Prostate gland (tissue), 2 donors: ENCODE measurements around the gene SEPTIN5. TPM values are rescaled to one million over a fixed set of nuclear protein-coding genes. Genes with fewer than 3 reads are reported as not detected.
A peak's percentile ranks its signal among the peaks of the same experiment; 100 is the strongest.

Experiments used
- DNase-seq: peaks from one replicate; pipeline ENCODE4 v3.0.0-alpha.2; 2019; ENCODE audit warnings: low spot score
- H3K27ac ChIP-seq, 2 donors: fragments of 200-600 bp; sonication (generic); 2 replicates each; pipeline ENCODE4 v1.5.1; 2017 to 2019
- H3K27me3 ChIP-seq: fragments of 200-600 bp; sonication (generic); replicated peaks from 2 replicates; pipeline ENCODE4 v1.5.1; 2019; ENCODE audit not compliant: insufficient read depth
- H3K36me3 ChIP-seq, 2 donors: fragments of 200-600 bp; sonication (generic); 1 replicate in 1 of 2; 2 replicates in 1 of 2; pipeline versions ENCODE4 v1.5.1 to v1.8.1; 2017 to 2019
- H3K4me1 ChIP-seq: fragments of 200-600 bp; sonication (generic); replicated peaks from 2 replicates; pipeline ENCODE4 v1.5.1; 2019
- H3K4me3 ChIP-seq, 2 donors: fragments of 200-600 bp; sonication (generic); 2 replicates each; pipeline ENCODE4 v1.5.1; 2017 to 2019
- H3K9me3 ChIP-seq: fragments of 200-600 bp; sonication (generic); 2 replicates; pipeline ENCODE4 v1.5.1; 2017
- CTCF ChIP-seq, 4 experiments: fragments of 200-600 bp in 2 of 4; fragments of 450-650 bp in 2 of 4; sonication (generic) in 2 of 4; IDR thresholded peaks; 1 replicate in 3 of 4; 2 replicates in 1 of 4; pipeline ENCODE4 v1.5.1; 2016 to 2019; ENCODE audit warnings: antibody characterized with exemption in 4 of 4, mild to moderate bottlenecking in 2 of 4, moderate library complexity in 2 of 4
- POLR2A ChIP-seq: fragments of 450-650 bp; IDR thresholded peaks from one replicate; pipeline ENCODE4 v1.6.1; 2016; ENCODE audit warnings: antibody characterized with exemption, mild to moderate bottlenecking
- POLR2AphosphoS5 ChIP-seq: sonication (generic); formaldehyde crosslinking; IDR thresholded peaks from one replicate; pipeline ENCODE4 v1.6.1; 2017; ENCODE audit warnings: antibody characterized with exemption
- WGBS: methylation state at CpG from one replicate; pipeline ENCODE4 v1.1.5; 2018; 5-methylcytosine and 5-hydroxymethylcytosine counted together
- intact Hi-C: fragments of 100-400 bp; cut with DNase I; formaldehyde crosslinking; loops from one replicate; pipeline ENCODE4 v1.14.2; 2022
- total RNA-seq, 2 donors: library from RNA; depleted of rRNA; stranded (reverse); fragments of >200 nt; gene quantifications; one replicate each; pipeline ENCODE4 v1.1.0, GENCODE V29; 2016

Gene SEPTIN5
- 10 to 100 TPM; 17.1 to 96.2 TPM for total RNA-seq

DNA sequence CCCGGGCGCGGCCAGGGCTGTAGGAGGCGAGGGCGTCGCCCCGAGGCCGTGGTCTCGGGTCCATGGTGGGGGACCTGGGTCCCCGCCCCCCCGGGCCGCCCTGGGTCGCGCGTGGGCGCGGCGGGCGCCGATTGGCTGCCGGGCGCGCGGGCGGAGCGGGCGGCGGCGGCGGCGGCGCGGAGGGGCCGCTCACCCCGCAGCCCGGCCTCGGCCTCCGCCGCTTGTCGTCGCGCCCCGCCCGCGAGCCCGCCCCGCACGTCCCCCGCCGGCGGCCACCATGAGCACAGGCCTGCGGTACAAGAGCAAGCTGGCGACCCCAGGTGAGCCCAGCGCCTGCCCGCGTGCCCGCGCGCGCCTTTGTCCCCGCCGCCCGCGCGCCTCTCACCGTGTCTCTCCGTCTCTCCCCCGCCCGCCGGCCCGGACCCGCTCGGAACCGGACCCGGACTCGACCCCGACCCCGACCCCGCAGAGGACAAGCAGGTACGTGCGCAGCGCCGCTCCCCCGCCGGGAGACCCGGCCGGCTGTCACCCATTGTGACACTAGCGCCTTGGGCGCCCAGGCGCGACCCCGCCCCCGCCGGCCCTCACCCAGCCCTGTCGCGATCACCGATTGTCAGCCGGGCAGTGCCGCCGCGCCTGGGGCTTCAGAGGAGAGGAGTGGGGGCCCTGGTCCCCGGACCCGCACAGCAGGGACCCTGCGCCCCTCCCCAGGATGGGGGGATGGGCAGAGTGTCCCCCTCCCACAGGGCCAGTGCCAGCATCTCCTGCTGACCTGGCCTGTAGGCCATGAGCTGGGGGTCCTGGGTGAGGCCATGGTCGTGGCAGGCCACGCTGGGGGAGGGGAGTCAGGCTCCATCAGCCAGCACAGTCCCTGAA lies at the start of gene SEPTIN5:
Gene SEPTIN5, plus strand, starts transcription at position 192 of the 876 bp plus-strand sequence. Its CDS starts 86 bp downstream, at position 278.
- DNase-seq: no peak

DNA sequence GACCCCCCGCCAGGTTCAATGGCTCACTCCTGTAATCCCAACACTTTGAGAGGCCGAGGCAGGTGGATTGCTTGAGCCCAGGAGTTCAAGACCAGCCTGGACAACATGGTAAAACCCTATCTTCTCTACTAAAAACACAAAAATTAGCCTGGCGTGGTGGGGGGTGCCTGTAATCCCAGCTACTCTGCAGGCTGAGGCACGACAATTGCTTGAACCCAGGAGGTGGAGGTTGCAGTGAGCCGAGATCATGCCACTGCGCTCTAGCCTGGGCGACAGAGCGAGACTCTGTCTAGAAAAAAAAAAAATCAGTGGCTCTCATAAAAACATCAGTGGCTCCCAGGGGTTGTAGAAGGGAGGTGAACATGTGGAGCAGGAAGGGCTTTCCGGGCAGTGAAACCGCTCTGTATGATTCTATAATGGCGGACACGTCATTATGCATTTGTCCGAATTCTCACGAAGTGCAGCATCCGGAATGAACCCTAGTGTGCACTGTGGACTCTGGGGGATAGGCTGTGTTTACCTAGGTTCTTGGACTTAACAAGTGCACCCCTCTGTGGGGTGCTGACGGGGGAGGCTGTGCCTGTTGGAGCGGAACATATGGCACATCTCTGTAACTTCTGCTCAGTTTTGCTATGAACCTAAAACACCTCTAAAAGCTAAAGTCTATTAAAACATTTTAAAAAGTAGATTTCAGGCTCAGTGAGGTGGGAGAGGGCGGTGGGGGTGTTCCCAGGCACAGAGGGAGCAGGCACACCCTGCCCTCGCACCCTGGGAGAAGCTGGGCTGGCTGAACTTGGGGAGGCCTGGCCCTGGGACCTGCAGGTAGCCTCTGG lies 49.1 kb upstream of the SEPTIN5 start:
- no peak overlapping the region for H3K27ac ChIP-seq
- no peaks in the 10 kb centered on the region for H3K4me1 ChIP-seq
- H3K4me3 ChIP-seq: no peak overlapping the region
- no peaks in the 10 kb centered on the region for H3K27me3 ChIP-seq
- no peak for DNase-seq
- H3K9me3 ChIP-seq: no peaks in the 10 kb centered on the region
- H3K36me3 ChIP-seq: no peaks in the 10 kb centered on the region
- intact Hi-C loops: no loop called here
- WGBS: 95% methylated on average over 19 of the region's 19 CpGs
- no peak for TF ChIP-seq POLR2A

More for the DNA sequence above, at the start of gene SEPTIN5:
- no peaks in the 10 kb centered on the region for H3K27me3 ChIP-seq
- peak within 1 kb of the TSS; percentile 51 to 66 for H3K4me3 ChIP-seq
- no peak for TF ChIP-seq POLR2AphosphoS5
- no peak for TF ChIP-seq POLR2A
- TF ChIP-seq CTCF (IDR thresholded peaks at IDR 0.05): no peak
- peaks cover 5% of the 10 kb centered on the region for H3K4me1 ChIP-seq
- H3K36me3 ChIP-seq: no peaks in the 10 kb centered on the region
- intact Hi-C loops: no loop called here
- no peak within 1 kb of the TSS for H3K27ac ChIP-seq
- no peaks in the 10 kb centered on the region for H3K9me3 ChIP-seq
- 4% methylated on average over 57 of the region's 106 CpGs for WGBS

DNA sequence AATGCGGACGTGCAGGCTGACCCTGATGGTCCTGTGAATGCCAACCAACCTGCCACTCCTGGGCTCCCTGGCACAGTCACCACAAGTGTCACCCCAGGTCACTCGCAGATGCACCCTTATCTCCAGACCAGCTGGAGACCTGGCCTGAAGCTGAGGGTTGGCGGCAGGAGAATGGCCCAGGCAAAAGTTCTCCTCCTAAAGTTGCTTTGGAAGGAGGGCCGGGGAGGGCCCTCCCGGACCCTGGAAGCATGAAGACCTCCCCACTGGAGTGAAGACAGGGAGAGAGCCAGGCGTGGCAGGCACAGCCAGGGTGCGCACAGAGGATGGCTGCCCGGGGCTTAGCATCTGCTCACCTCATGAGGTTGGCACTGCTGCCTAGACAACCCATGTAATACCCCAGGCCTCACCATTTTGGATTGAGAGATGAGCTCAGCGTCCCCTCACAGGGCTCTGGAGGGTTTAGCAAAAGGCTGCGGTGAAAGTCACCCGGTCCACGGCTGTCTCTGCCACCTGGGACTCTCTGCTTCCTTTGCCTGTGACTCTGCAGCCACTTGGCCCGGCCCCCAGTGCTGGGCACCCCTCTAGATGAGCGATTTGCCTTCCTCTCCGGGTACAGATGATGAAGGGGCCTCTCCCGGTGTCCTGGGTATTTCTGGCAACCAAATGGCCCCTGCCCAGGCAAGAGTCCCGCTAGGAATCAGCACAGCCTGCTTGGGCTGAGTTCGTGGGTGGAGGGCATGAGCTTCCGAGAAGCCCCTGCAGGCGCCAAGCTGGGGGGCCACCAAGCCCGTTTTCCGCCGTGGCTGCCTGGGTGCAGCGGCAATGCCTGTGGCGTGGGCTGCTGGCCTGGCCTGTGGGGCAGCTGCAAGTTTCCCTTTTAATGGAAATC lies 48.3 kb upstream of the SEPTIN5 start:
- 85% methylated on average over 24 of the region's 26 CpGs for WGBS
- no peaks in the 10 kb centered on the region for H3K4me1 ChIP-seq
- no peaks in the 10 kb centered on the region for H3K9me3 ChIP-seq
- H3K27me3 ChIP-seq: no peaks in the 10 kb centered on the region
- H3K36me3 ChIP-seq: no peaks in the 10 kb centered on the region
- intact Hi-C loops: no loop called here
- no peak for DNase-seq
- no peak overlapping the region for H3K27ac ChIP-seq
- TF ChIP-seq CTCF (IDR thresholded peaks at IDR 0.05): no peak
- TF ChIP-seq POLR2AphosphoS5: no peak
- no peak for TF ChIP-seq POLR2A
- H3K4me3 ChIP-seq: no peak overlapping the region

DNA sequence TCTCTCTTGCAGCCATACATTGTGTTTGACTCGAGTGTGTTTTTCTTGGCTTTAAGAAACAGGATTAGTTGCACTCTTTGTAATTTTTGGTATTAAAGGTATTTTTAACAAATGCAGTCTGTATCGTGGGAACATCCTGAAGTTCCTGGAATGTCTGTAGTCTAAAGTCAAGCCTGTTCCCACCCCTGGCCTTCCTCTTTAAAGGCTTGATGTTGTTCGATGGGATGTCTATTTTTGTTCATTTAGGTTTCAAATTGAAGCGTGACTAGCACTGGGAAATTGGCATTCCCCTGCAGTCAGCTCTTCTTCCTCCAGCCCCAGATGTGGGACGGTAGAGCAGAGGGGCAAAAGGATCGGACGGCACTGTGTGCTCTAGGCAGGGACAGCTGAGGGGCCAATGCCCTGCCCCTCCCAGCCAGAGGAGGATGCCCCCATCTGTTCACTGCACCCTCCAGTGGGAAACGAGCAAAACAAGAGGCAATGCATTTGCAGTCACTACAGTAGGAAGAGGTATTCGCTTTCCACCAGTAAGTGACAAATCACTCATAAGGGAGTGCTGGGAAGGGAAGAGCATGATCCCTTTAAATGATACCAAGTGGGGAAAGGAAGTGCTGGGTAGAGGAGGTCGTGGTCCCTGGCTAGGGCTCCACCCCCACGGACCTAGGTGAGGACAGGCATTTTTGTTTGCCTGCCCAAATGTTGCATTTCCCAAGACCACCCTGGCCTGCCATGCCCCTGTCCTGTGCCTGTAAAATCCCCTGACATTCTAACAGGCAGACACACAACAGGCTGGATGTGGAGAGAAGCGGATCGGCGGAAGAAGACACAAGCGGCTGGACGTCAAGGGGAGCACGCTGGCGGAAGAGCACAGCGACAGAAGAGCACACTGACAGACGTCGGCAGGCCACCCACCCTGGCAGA lies 47.4 kb upstream of the SEPTIN5 start:
- Histone ChIP-seq H3K27me3 (no peaks in the 10 kb centered on the region), H3K9me3 (no peaks in the 10 kb centered on the region), H3K4me3 (no peak overlapping the region), H3K27ac (no peak overlapping the region), H3K4me1 (no peaks in the 10 kb centered on the region), H3K36me3 (no peaks in the 10 kb centered on the region)
- DNase-seq: no peak
- no peak for TF ChIP-seq CTCF (IDR thresholded peaks at IDR 0.05)
- no peak for TF ChIP-seq POLR2AphosphoS5
- TF ChIP-seq POLR2A: no peak
- 65% methylated on average over 21 of the region's 21 CpGs for WGBS
- intact Hi-C loops: no loop called here
